Measurements from ENCODE around the gene OVOL2.
"Not testable (repeated sequence)": the region's sequence is repeated elsewhere in the genome, so short reads cannot be mapped to it uniquely, and the experiment has no call there.

Gene OVOL2

GRCh38 chr20:18087054-18087453, 29.3 kb upstream of the OVOL2 start:
- no peak overlapping the region for H4K8ac ChIP-seq (ENCODE audit: low read length)
- H2AK5ac ChIP-seq (ENCODE audit: low read length, severe bottlenecking) = no peak overlapping the region
- no peaks in the 10 kb centered on the region for H3K36me3 ChIP-seq (ENCODE audit: control insufficient read depth in 1 of 2, insufficient read depth in 2 of 2, low read depth in 1 of 2, low read length in 2 of 2)
- no peak overlapping the region for H2AFZ ChIP-seq (ENCODE audit: low read depth, low read length)
- 44% methylated on average over 5 of the region's 6 CpGs for WGBS
- no peak overlapping the region for H3K4me3 ChIP-seq (ENCODE audit: insufficient read depth in 1 of 2, low read depth in 1 of 2, low read length in 2 of 2)
- no peak overlapping the region for H2BK120ac ChIP-seq (ENCODE audit: low read depth, low read length)
- H3K23ac ChIP-seq (ENCODE audit: low read length in 2 of 2) = no peak overlapping the region
- H3K9me3 ChIP-seq (ENCODE audit: control insufficient read depth, low read length) = peaks cover 17% of the 10 kb centered on the region
- H3K18ac ChIP-seq (ENCODE audit: low read depth in 1 of 2, low read length in 2 of 2) = no peak overlapping the region
- peaks cover 0 to 15% of the 10 kb centered on the region in 2 experiments for H3K27me3 ChIP-seq (ENCODE audit: control insufficient read depth in 1 of 2, insufficient read depth in 1 of 2, low read length in 2 of 2)
- H2BK12ac ChIP-seq (ENCODE audit: low read length in 2 of 2) = no peak overlapping the region
- H3K27ac ChIP-seq (ENCODE audit: low read length, poor library complexity, severe bottlenecking) = no peak overlapping the region
- no peak overlapping the region for H3K4ac ChIP-seq (ENCODE audit: low read depth in 1 of 2, low read length in 2 of 2)
- no peak overlapping the region for H3K14ac ChIP-seq (ENCODE audit: low read length in 2 of 2)
- DNase-seq = no peak
- H3K4me2 ChIP-seq (ENCODE audit: low read length, poor library complexity, severe bottlenecking) = no peak overlapping the region
- no peak overlapping the region for H2BK15ac ChIP-seq (ENCODE audit: low read depth, poor library complexity, severe bottlenecking)
- no peak overlapping the region for H2BK5ac ChIP-seq (ENCODE audit: low read depth, low read length, poor library complexity, severe bottlenecking)
- H3K79me1 ChIP-seq (replicated peaks; ENCODE audit: low read length, poor library complexity, severe bottlenecking) = no peaks in the 10 kb centered on the region
- no peak overlapping the region for H3K9ac ChIP-seq (ENCODE audit: low read length)
- H3K4me1 ChIP-seq (ENCODE audit: control insufficient read depth, insufficient read depth, low read depth, low read length) = no peaks in the 10 kb centered on the region
- no peak overlapping the region for H4K91ac ChIP-seq (ENCODE audit: low read length)

- not testable (repeated sequence) for H3K14ac ChIP-seq (ENCODE audit: low read length in 2 of 2); DNase-seq; H3K9ac ChIP-seq (ENCODE audit: low read length); H2BK12ac ChIP-seq (ENCODE audit: low read length in 2 of 2); H3K18ac ChIP-seq (ENCODE audit: low read depth in 1 of 2, low read length in 2 of 2); H2BK120ac ChIP-seq (ENCODE audit: low read depth, low read length); H2BK5ac ChIP-seq (ENCODE audit: low read depth, low read length, poor library complexity, severe bottlenecking); H3K27me3 ChIP-seq (ENCODE audit: control insufficient read depth in 1 of 2, insufficient read depth in 1 of 2, low read length in 2 of 2); H3K4me1 ChIP-seq (ENCODE audit: control insufficient read depth, insufficient read depth, low read depth, low read length); H3K23ac ChIP-seq (ENCODE audit: low read length in 2 of 2); H3K4me2 ChIP-seq (ENCODE audit: low read length, poor library complexity, severe bottlenecking); H2AFZ ChIP-seq (ENCODE audit: low read depth, low read length); H3K4me3 ChIP-seq (ENCODE audit: insufficient read depth in 1 of 2, low read depth in 1 of 2, low read length in 2 of 2); H4K8ac ChIP-seq (ENCODE audit: low read length); H3K79me1 ChIP-seq (replicated peaks; ENCODE audit: low read length, poor library complexity, severe bottlenecking); H2AK5ac ChIP-seq (ENCODE audit: low read length, severe bottlenecking); H2BK15ac ChIP-seq (ENCODE audit: low read depth, poor library complexity, severe bottlenecking); H3K36me3 ChIP-seq (ENCODE audit: control insufficient read depth in 1 of 2, insufficient read depth in 2 of 2, low read depth in 1 of 2, low read length in 2 of 2); H3K4ac ChIP-seq (ENCODE audit: low read depth in 1 of 2, low read length in 2 of 2); H3K27ac ChIP-seq (ENCODE audit: low read length, poor library complexity, severe bottlenecking); H4K91ac ChIP-seq (ENCODE audit: low read length)
- 87% methylated on average over 6 of the region's 9 CpGs for WGBS
- H3K9me3 ChIP-seq (ENCODE audit: control insufficient read depth, low read length) = peaks cover 17% of the 10 kb centered on the region
These were observed 23.1 kb upstream of the OVOL2 start for GRCh38 chr20:18080836-18081235.

- no peak overlapping the region for H2AK5ac ChIP-seq (ENCODE audit: low read length, severe bottlenecking)
- DNase-seq = no peak
- no peak overlapping the region for H3K27ac ChIP-seq (ENCODE audit: low read length, poor library complexity, severe bottlenecking)
- H3K4me3 ChIP-seq (ENCODE audit: insufficient read depth in 1 of 2, low read depth in 1 of 2, low read length in 2 of 2) = no peak overlapping the region
- 82% methylated on average over 10 of the region's 10 CpGs for WGBS
- H2BK5ac ChIP-seq (ENCODE audit: low read depth, low read length, poor library complexity, severe bottlenecking) = no peak overlapping the region
- H2AFZ ChIP-seq (ENCODE audit: low read depth, low read length) = no peak overlapping the region
- no peak overlapping the region for H2BK15ac ChIP-seq (ENCODE audit: low read depth, poor library complexity, severe bottlenecking)
- H3K23ac ChIP-seq (ENCODE audit: low read length in 2 of 2) = no peak overlapping the region
- H3K9ac ChIP-seq (ENCODE audit: low read length) = no peak overlapping the region
- H3K27me3 ChIP-seq (ENCODE audit: control insufficient read depth in 1 of 2, insufficient read depth in 1 of 2, low read length in 2 of 2) = peaks cover 4 to 11% of the 10 kb centered on the region in 2 experiments
- no peak overlapping the region for H3K4ac ChIP-seq (ENCODE audit: low read depth in 1 of 2, low read length in 2 of 2)
- no peak overlapping the region for H3K14ac ChIP-seq (ENCODE audit: low read length in 2 of 2)
- no peaks in the 10 kb centered on the region for H3K4me1 ChIP-seq (ENCODE audit: control insufficient read depth, insufficient read depth, low read depth, low read length)
- no peak overlapping the region for H2BK12ac ChIP-seq (ENCODE audit: low read length in 2 of 2)
- H3K79me1 ChIP-seq (replicated peaks; ENCODE audit: low read length, poor library complexity, severe bottlenecking) = no peaks in the 10 kb centered on the region
- H4K8ac ChIP-seq (ENCODE audit: low read length) = no peak overlapping the region
- H2BK120ac ChIP-seq (ENCODE audit: low read depth, low read length) = no peak overlapping the region
- H3K18ac ChIP-seq (ENCODE audit: low read depth in 1 of 2, low read length in 2 of 2) = no peak overlapping the region
- no peak overlapping the region for H3K4me2 ChIP-seq (ENCODE audit: low read length, poor library complexity, severe bottlenecking)
- H3K36me3 ChIP-seq (ENCODE audit: control insufficient read depth in 1 of 2, insufficient read depth in 2 of 2, low read depth in 1 of 2, low read length in 2 of 2) = no peaks in the 10 kb centered on the region
- peaks cover 17% of the 10 kb centered on the region for H3K9me3 ChIP-seq (ENCODE audit: control insufficient read depth, low read length)
- H4K91ac ChIP-seq (ENCODE audit: low read length) = no peak overlapping the region
These were observed 22.1 kb upstream of the OVOL2 start for GRCh38 chr20:18079756-18080353.

- Histone ChIP-seq H2BK15ac (ENCODE audit: low read depth, poor library complexity, severe bottlenecking) (no peak overlapping the region), H4K8ac (ENCODE audit: low read length) (no peak overlapping the region), H2BK12ac (ENCODE audit: low read length in 2 of 2) (no peak overlapping the region), H3K4ac (ENCODE audit: low read depth in 1 of 2, low read length in 2 of 2) (no peak overlapping the region), H3K27me3 (ENCODE audit: control insufficient read depth in 1 of 2, insufficient read depth in 1 of 2, low read length in 2 of 2) (peaks cover 4 to 10% of the 10 kb centered on the region in 2 experiments), H3K14ac (ENCODE audit: low read length in 2 of 2) (no peak overlapping the region), H3K18ac (ENCODE audit: low read depth in 1 of 2, low read length in 2 of 2) (no peak overlapping the region), H3K23ac (ENCODE audit: low read length in 2 of 2) (no peak overlapping the region), H3K9me3 (ENCODE audit: control insufficient read depth, low read length) (no peaks in the 10 kb centered on the region), H2AK5ac (ENCODE audit: low read length, severe bottlenecking) (no peak overlapping the region), H3K79me1 (replicated peaks; ENCODE audit: low read length, poor library complexity, severe bottlenecking) (no peaks in the 10 kb centered on the region), H2BK5ac (ENCODE audit: low read depth, low read length, poor library complexity, severe bottlenecking) (no peak overlapping the region), H2AFZ (ENCODE audit: low read depth, low read length) (no peak overlapping the region), H4K91ac (ENCODE audit: low read length) (no peak overlapping the region), H3K4me1 (ENCODE audit: control insufficient read depth, insufficient read depth, low read depth, low read length) (no peaks in the 10 kb centered on the region), H3K9ac (ENCODE audit: low read length) (no peak overlapping the region), H3K36me3 (ENCODE audit: control insufficient read depth in 1 of 2, insufficient read depth in 2 of 2, low read depth in 1 of 2, low read length in 2 of 2) (no peaks in the 10 kb centered on the region), H2BK120ac (ENCODE audit: low read depth, low read length) (no peak overlapping the region), H3K27ac (ENCODE audit: low read length, poor library complexity, severe bottlenecking) (no peak overlapping the region), H3K4me2 (ENCODE audit: low read length, poor library complexity, severe bottlenecking) (no peak overlapping the region), H3K4me3 (ENCODE audit: insufficient read depth in 1 of 2, low read depth in 1 of 2, low read length in 2 of 2) (no peak overlapping the region)
- no peak for DNase-seq
- WGBS = 60% methylated on average over 4 of the region's 4 CpGs
These were observed 19.4 kb upstream of the OVOL2 start for GRCh38 chr20:18077157-18077556.

Data from mesenchymal stem cell (in vitro differentiated cells and primary cell).